HepG2 (cell line): ENCODE measurements around the gene PGP. TPM values are rescaled to one million over a fixed set of nuclear protein-coding genes. Genes with fewer than 3 reads are reported as not detected.

Experiments
- ATAC-seq: fragments of 200-7000 bp; cut with Tn5 transposase; 3 replicates; pipeline ENCODE4 v1.9.1; 2020; ENCODE audit warnings: mild to moderate bottlenecking, moderate library complexity
- BruUV-seq: library from RNA; stranded (reverse); fragments of 400-500 nt; replicated peaks from 2 replicates; lab custom pipeline; 2021; lab: Mats Ljungman, UMichigan
- CTCF ChIA-PET: fragments of 300-600 bp; formaldehyde crosslinking; extraction: SDS; loops from one replicate; lab custom pipeline; 2021; ENCODE audit warnings: low total read pairs, inconsistent platforms, low intra/inter-chr PET ratio; lab: Yijun Ruan, JAX
- POLR2A ChIA-PET: fragments of 350-600 bp; sonication (Branson Sonifier 250); formaldehyde crosslinking; loops from one replicate; lab custom pipeline; 2020; ENCODE audit warnings: antibody characterized with exemption, inconsistent platforms; lab: Yijun Ruan, JAX
- DNase-seq: peaks from one replicate; pipeline ENCODE4 v3.0.0-alpha.2; 2015; ENCODE audit warnings: low spot score
- FAIRE-seq: peaks from 3 replicates; lab custom pipeline; 2011; peaks lifted over from hg19 to GRCh38; lab: Jason Lieb, UNC
- H2AFZ ChIP-seq: one replicate; pipeline ENCODE4 v1.6.1; 2011; ENCODE audit warnings: low read length, inconsistent platforms
- H3K27ac ChIP-seq: fragments of 300-600 bp; 3 replicates; pipeline ENCODE4 v1.8.0; 2011; ENCODE audit warnings: mixed run types, mild to moderate bottlenecking, mixed read lengths, low read length, inconsistent platforms; ENCODE audit not compliant: insufficient read depth; ENCODE audit errors: extremely low read length
- H3K27me3 ChIP-seq, 2 experiments: fragments of 200-600 bp in 1 of 2; 2 replicates in 1 of 2; 3 replicates in 1 of 2; pipeline versions ENCODE4 v1.6.0 to v1.8.0; 2011; ENCODE audit warnings: low read length in 2 of 2, mild to moderate bottlenecking in 2 of 2, moderate library complexity in 2 of 2, inconsistent platforms in 1 of 2; ENCODE audit not compliant: insufficient read depth in 2 of 2, control insufficient read depth in 1 of 2
- H3K36me3 ChIP-seq, 2 experiments: fragments of 200-600 bp in 1 of 2; replicated peaks in 1 of 2; 2 replicates in 1 of 2; 3 replicates in 1 of 2; pipeline versions ENCODE4 v1.5.1 to v1.8.0; 2011; ENCODE audit warnings: low read length in 2 of 2, inconsistent platforms in 1 of 2; ENCODE audit not compliant: insufficient read depth in 2 of 2, control insufficient read depth in 1 of 2
- H3K4me1 ChIP-seq: 2 replicates; pipeline ENCODE4 v1.5.1; 2012; ENCODE audit warnings: low read length, inconsistent platforms; ENCODE audit not compliant: insufficient read depth
- H3K4me2 ChIP-seq: 2 replicates; pipeline ENCODE4 v1.6.0; 2011; ENCODE audit warnings: low read depth, low read length, inconsistent platforms
- H3K4me3 ChIP-seq, 3 experiments: fragments of 200-600 bp in 1 of 3; sonication (generic), shearing (Covaris generic) in 1 of 3; replicated peaks in 1 of 3; 2 replicates each; pipeline ENCODE4 v1.5.1; 2011 to 2016; ENCODE audit warnings: low read length in 3 of 3, inconsistent platforms in 2 of 3, low read depth in 2 of 3, mild to moderate bottlenecking in 2 of 3, control low read depth in 1 of 3, mixed read lengths in 1 of 3; ENCODE audit not compliant: insufficient read depth in 1 of 3
- H3K79me2 ChIP-seq: one replicate; pipeline ENCODE4 v1.6.1; 2011; ENCODE audit warnings: low read length, inconsistent platforms; ENCODE audit not compliant: insufficient read depth
- H3K9ac ChIP-seq: 2 replicates; pipeline ENCODE4 v1.6.0; 2011; ENCODE audit warnings: mild to moderate bottlenecking, low read depth, low read length, inconsistent platforms; ENCODE audit not compliant: insufficient read depth
- H3K9me3 ChIP-seq: 2 replicates; pipeline ENCODE4 v1.5.1; 2012; ENCODE audit warnings: mild to moderate bottlenecking, low read length
- H4K20me1 ChIP-seq: 2 replicates; pipeline ENCODE4 v1.6.0; 2011; ENCODE audit warnings: inconsistent platforms, mild to moderate bottlenecking, low read length, moderate library complexity; ENCODE audit not compliant: insufficient read depth
- AGO2 ChIP-seq: fragments of 200-400 bp; formaldehyde crosslinking; optimal IDR thresholded peaks from 2 replicates; pipeline ENCODE3; 2017; ENCODE audit warnings: mild to moderate bottlenecking, low read depth, low read length, moderate library complexity
- CBX5 ChIP-seq: sonication (generic); formaldehyde crosslinking; IDR thresholded peaks from 2 replicates; pipeline ENCODE4 v1.4.0; 2020; ENCODE audit warnings: missing genetic modification reagents, borderline replicate concordance
- EZH2 ChIP-seq: conservative IDR thresholded peaks from 2 replicates; pipeline ENCODE4 v1.6.1; 2012; ENCODE audit warnings: mild to moderate bottlenecking, low read depth, low read length, moderate library complexity
- HBP1 ChIP-seq: IDR thresholded peaks from 2 replicates; pipeline ENCODE4 v1.6.1; 2016; ENCODE audit warnings: low read depth, control low read depth
- STAT6 ChIP-seq: sonication (generic); formaldehyde crosslinking; IDR thresholded peaks from 2 replicates; pipeline ENCODE4 v1.4.0; 2020; ENCODE audit warnings: missing genetic modification reagents, mild to moderate bottlenecking, borderline replicate concordance
- THAP11 ChIP-seq: IDR thresholded peaks from 2 replicates; pipeline ENCODE4 v1.6.1; 2016; ENCODE audit warnings: missing biosample characterization, missing genetic modification reagents
- ZNF263 ChIP-seq: sonication (generic); formaldehyde crosslinking; IDR thresholded peaks from 2 replicates; pipeline ENCODE4 v1.4.0; 2020; ENCODE audit warnings: missing genetic modification reagents
- WGBS: methylation state at CpG from one replicate; pipeline ENCODE4 v1.1.6; 2017; ENCODE audit warnings: low lambda C conversion rate; 5-methylcytosine and 5-hydroxymethylcytosine counted together
- in situ Hi-C: cut with HindIII; loops from 2 replicates; pipeline ENCODE4 v1.10.0; 2017; ENCODE audit warnings: low pct_unique_long_range_greater_than_20kb; ENCODE audit not compliant: extremely low pct_ligation_motif_present
- intact Hi-C: fragments of 100-400 bp; cut with micrococcal nuclease; formaldehyde crosslinking; loops from one replicate; pipeline ENCODE4 v1.10.0; 2022; ENCODE audit not compliant: unreplicated experiment
- polyA plus RNA-seq, 8 experiments: library from polyadenylated mRNA; depleted of rRNA in 3 of 8; stranded (reverse) in 7 of 8; unstranded in 1 of 8; fragments of >200 nt; fragmentation: Illumina TruSeq in 4 of 8; extraction: Trizol in 4 of 8; gene quantifications; 2 replicates each; pipeline versions ENCODE4 v1.2.1 to v1.2.3, GENCODE V29; 2011 to 2016; ENCODE audit warnings: low read depth in 4 of 8, missing spikeins in 1 of 8, mixed read lengths in 1 of 8; ENCODE audit not compliant: insufficient read depth in 1 of 8
- total RNA-seq, 5 experiments: library from RNA; depleted of rRNA; stranded (reverse); fragments of >200 nt; fragmentation: Illumina TruSeq; extraction: Trizol; gene quantifications; 2 replicates each; pipeline ENCODE4 v1.2.3, GENCODE V29; 2016; ENCODE audit warnings: low read depth in 1 of 5

The PGP gene
- total and polyA plus RNA-seq, 2 of the 13 experiments (the other 11 are each of a cell fraction or from before 2014, with no cell fraction given) = 7.3 to 18.3 TPM

GRCh38 chr16:2209258-2210008, 5.2 kb downstream of the PGP start:
- DNase-seq (no peak), ATAC-seq (no peak), FAIRE-seq (no peak)
- Histone ChIP-seq H4K20me1 (0 out of 2 replicates have a peak, but pooled peaks cover 3% of the 10 kb centered on the region), H3K9ac (no peak overlapping the region), H3K4me2 (no peak overlapping the region), H3K27ac (no peak overlapping the region), H3K4me1 (peaks cover 57% of the 10 kb centered on the region), H3K27me3 (no peaks in the 10 kb centered on the region; a peak in 1 of 5 replicates), H3K79me2 (peaks cover 27% of the 10 kb centered on the region), H2AFZ (no peak overlapping the region), H3K36me3 (peaks cover 4 to 20% of the 10 kb centered on the region in 2 experiments; a peak in 4 of 5 replicates), H3K4me3 (no peak overlapping the region), H3K9me3 (no peaks in the 10 kb centered on the region)
- POLR2A ChIA-PET = interaction anchor here (0.7 to 0.9 kb wide), 2 partner anchors 15 to 17 kb away, joined by 3 read pairs; no protein-coding TSS in a partner anchor
- TF ChIP-seq EZH2 (no peak), THAP11 (CRISPR knock-in tag) (no peak), AGO2 (peak; percentile 77), ZNF263 (0 out of 2 replicates have a peak, but pooled peaks have one; percentile 17), CBX5 (CRISPR knock-in tag) (no peak), HBP1 (CRISPR knock-in tag) (no peak), STAT6 (no peak)
- intact Hi-C loops = no loop called here
- no TSS peak for BruUV-seq
- 89% methylated on average over 7 of the region's 29 CpGs for WGBS
- CTCF ChIA-PET = no interaction called here
- in situ Hi-C loops = no loop called here
